Esophagus squamous epithelium (tissue), 5 donors: ENCODE results near the gene LRP1. TPM values are rescaled to one million over a fixed set of nuclear protein-coding genes. Genes with fewer than 3 reads are reported as not detected.

ENCODE experiments used
- DNase-seq: peaks from one replicate; lab custom pipeline; 2025; lab: John Stamatoyannopoulos, UW
- H3K27ac ChIP-seq, 4 donors: fragments of 200-600 bp; sonication (generic); one replicate each; pipeline ENCODE4 v1.5.1; 2016 to 2019; ENCODE audit warnings: mild to moderate bottlenecking in 1 of 4
- H3K27me3 ChIP-seq, 4 donors: fragments of 200-600 bp; sonication (generic); 1 replicate in 3 of 4; 2 replicates in 1 of 4; pipeline versions ENCODE4 v1.5.1 to v1.6.0; 2017 to 2021; ENCODE audit warnings: antibody characterized with exemption in 1 of 4
- H3K36me3 ChIP-seq, 3 donors: fragments of 200-600 bp; sonication (generic); one replicate each; pipeline ENCODE4 v1.5.1; 2016 to 2019
- H3K4me1 ChIP-seq, 3 donors: fragments of 200-600 bp; sonication (generic); one replicate each; pipeline ENCODE4 v1.5.1; 2017 to 2019
- H3K4me3 ChIP-seq, 4 donors: fragments of 200-600 bp; sonication (generic); 1 replicate in 3 of 4; 2 replicates in 1 of 4; pipeline ENCODE4 v1.5.1; 2016 to 2019; ENCODE audit warnings: mild to moderate bottlenecking in 2 of 4, moderate library complexity in 1 of 4
- H3K9me3 ChIP-seq, 3 donors: fragments of 200-600 bp; sonication (generic); one replicate each; pipeline ENCODE4 v1.5.1; 2016 to 2019
- CTCF ChIP-seq, 6 experiments: fragments of 450-650 bp in 4 of 6; fragments of 200-600 bp in 2 of 6; sonication (generic) in 2 of 6; IDR thresholded peaks; one replicate each; pipeline ENCODE4 v1.5.1; 2016 to 2019; ENCODE audit warnings: antibody characterized with exemption in 6 of 6, mild to moderate bottlenecking in 4 of 6, moderate library complexity in 4 of 6
- POLR2A ChIP-seq, 4 donors: fragments of 450-650 bp; IDR thresholded peaks; one replicate each; pipeline ENCODE4 v1.6.1; 2017; ENCODE audit warnings: antibody characterized with exemption in 4 of 4, mild to moderate bottlenecking in 4 of 4, moderate library complexity in 3 of 4
- WGBS, 2 donors: methylation state at CpG; one replicate each; pipeline ENCODE4 v1.1.5; 2018; 5-methylcytosine and 5-hydroxymethylcytosine counted together
- intact Hi-C: fragments of 100-400 bp; cut with DNase I; formaldehyde crosslinking; loops from one replicate; pipeline ENCODE4 v1.15.0; 2022
- small RNA-seq, 4 donors: library from RNA; depleted of rRNA; stranded (forward); fragments of <200 nt; gene quantifications; one replicate each; pipeline ENCODE3, GENCODE V24; 2016
- total RNA-seq, 4 donors: library from RNA; depleted of rRNA; stranded (reverse); fragments of >200 nt; gene quantifications; one replicate each; pipeline ENCODE4 v1.1.0, GENCODE V29; 2016
- donor health status: DM: yes; HTN: yes; CAD: no.

The LRP1 gene
- total RNA-seq, 4 donors from 2014 or later, result 60.8 to 147 (median 81.9) TPM

GRCh38 chr12:57258977-57259970 lies 131.0 kb downstream of the LRP1 start:
- Histone ChIP-seq H3K27ac (no peak overlapping the region), H3K4me1 (no peaks in the 10 kb centered on the region), H3K27me3 (no peaks in the 10 kb centered on the region), H3K36me3 (peaks cover 0 to 94% (median 19%) of the 10 kb centered on the region in 3 donors), H3K9me3 (no peaks in the 10 kb centered on the region), H3K4me3 (no peak overlapping the region)
- WGBS, 2 donors, result 70 to 71% methylated on average over 4 to 6 of the region's 6 CpGs
- intact Hi-C loops, result no loop called here
- no peak for DNase-seq
- TF ChIP-seq CTCF (IDR thresholded peaks at IDR 0.05) (no peak), POLR2A (IDR thresholded peaks at IDR 0.05) (no peak)

GRCh38 chr12:57260366-57260765 lies 132.1 kb downstream of the LRP1 start:
- intact Hi-C loops, result no loop called here
- Histone ChIP-seq H3K27ac (no peak overlapping the region), H3K4me1 (no peaks in the 10 kb centered on the region), H3K4me3 (no peak overlapping the region), H3K27me3 (no peaks in the 10 kb centered on the region), H3K9me3 (no peaks in the 10 kb centered on the region), H3K36me3 (peaks cover 0 to 94% (median 19%) of the 10 kb centered on the region in 3 donors)
- WGBS, 2 donors, result 81 to 87% methylated on average over 4 of the region's 4 CpGs
- no peak for DNase-seq
- TF ChIP-seq CTCF (IDR thresholded peaks at IDR 0.05) (no peak), POLR2A (IDR thresholded peaks at IDR 0.05) (no peak)

- TF ChIP-seq CTCF (IDR thresholded peaks at IDR 0.05) (no peak), POLR2A (IDR thresholded peaks at IDR 0.05) (no peak)
- Histone ChIP-seq H3K4me1 (no peaks in the 10 kb centered on the region), H3K4me3 (no peak overlapping the region), H3K27ac (no peak overlapping the region), H3K9me3 (no peaks in the 10 kb centered on the region), H3K36me3 (peaks cover under 1 to 94% (median 11%) of the 10 kb centered on the region in 3 donors), H3K27me3 (no peaks in the 10 kb centered on the region)
- DNase-seq, result no peak
- intact Hi-C loops, result no loop called here
- 46 to 53% methylated on average over 2 of the region's 2 CpGs for WGBS, 2 donors
Observed at GRCh38 chr12:57261428-57261865, 133.2 kb downstream of the LRP1 start.

GRCh38 chr12:57262126-57262822 lies 134.0 kb downstream of the LRP1 start:
- TF ChIP-seq POLR2A (IDR thresholded peaks at IDR 0.05) (no peak), CTCF (IDR thresholded peaks at IDR 0.05) (no peak)
- WGBS, 2 donors, result 83 to 85% methylated on average over 3 of the region's 3 CpGs
- no peak for DNase-seq
- H3K27me3 ChIP-seq, result no peaks in the 10 kb centered on the region
- peaks cover 4 to 94% (median 11%) of the 10 kb centered on the region in 3 donors for H3K36me3 ChIP-seq
- no peaks in the 10 kb centered on the region for H3K9me3 ChIP-seq
- intact Hi-C loops, result no loop called here
- H3K27ac ChIP-seq, result no peak overlapping the region
- no peak overlapping the region for H3K4me3 ChIP-seq
- no peaks in the 10 kb centered on the region for H3K4me1 ChIP-seq

Small RNA genes lying within 50 kb of the gene (small RNA-seq; reads per million reads assigned to genes)
- gene MIR1228, result 0.07 to 0.60 (median 0.11) reads per million in 4 donors

Other genes with a start within 250 kb of the LRP1 start
- 10 to 100 TPM in 3 of 4 donors, 1 to 10 TPM in 1; 2.9 to 42.1 (median 19.8) TPM for gene SDR9C7, start 194.1 kb upstream of the LRP1 start, total RNA-seq
- 1 to 10 TPM in 3 of 4 donors, under 1 TPM in 1; 0.38 to 4.5 (median 2.1) TPM for gene RDH16, start 170.9 kb upstream of the LRP1 start, total RNA-seq
- gene ZBTB39, start 121.9 kb upstream of the LRP1 start, total RNA-seq, result 1 to 10 TPM; 2.1 to 6.5 (median 4.0) TPM
- gene TAC3, start 112.0 kb upstream of the LRP1 start, total RNA-seq, result not detected
- under 1 TPM in 2 of 4 donors, not detected in 2; 0.38 to 0.48 TPM for gene MYO1A, start 78.4 kb upstream of the LRP1 start, total RNA-seq
- 1 to 10 TPM; 4.1 to 7.6 (median 6.7) TPM for gene NEMP1, start 49.7 kb upstream of the LRP1 start, total RNA-seq
- 10 to 100 TPM in 3 of 4 donors, 1 to 10 TPM in 1; 9.1 to 25.2 (median 13.3) TPM for gene NAB2, start 39.4 kb upstream of the LRP1 start, total RNA-seq
- gene STAT6, start 17.1 kb upstream of the LRP1 start, total RNA-seq, result 100 to 1,000 TPM in 2 of 4 donors, 10 to 100 TPM in 2; 72.7 to 138 (median 102) TPM
- gene LRP1-AS, start 19.1 kb downstream of the LRP1 start, total RNA-seq, result not detected
- gene NXPH4, start 88.3 kb downstream of the LRP1 start, total RNA-seq, result 1 to 10 TPM in 2 of 4 donors, under 1 TPM in 2; 0.21 to 5.0 (median 2.5) TPM
- 100 to 1,000 TPM in 1 of 4 donors, 10 to 100 TPM in 3; 56.1 to 104 (median 76.6) TPM for gene SHMT2, start 101.2 kb downstream of the LRP1 start, total RNA-seq
- gene STAC3, start 122.7 kb downstream of the LRP1 start, total RNA-seq, result under 1 TPM; 0.29 to 0.95 (median 0.47) TPM